Body of pancreas (tissue), 4 donors: Measurements from ENCODE around the gene OR12D3.

Experiments
- CTCF ChIP-seq, 7 experiments: fragments of 450-650 bp in 4 of 7; fragments of 200-600 bp in 3 of 7; sonication (generic) in 3 of 7; IDR thresholded peaks; one replicate each; pipeline ENCODE4 v1.5.1; 2016 to 2019; ENCODE audit warnings: antibody characterized with exemption in 7 of 7
- POLR2A ChIP-seq, 3 donors: fragments of 450-650 bp; IDR thresholded peaks; one replicate each; pipeline ENCODE4 v1.6.1; 2016; ENCODE audit warnings: antibody characterized with exemption in 3 of 3, mild to moderate bottlenecking in 2 of 3

- TF ChIP-seq CTCF (IDR thresholded peaks at IDR 0.05) (no peak), POLR2A (IDR thresholded peaks at IDR 0.05) (no peak)
Observed at GRCh38 chr6:29403801-29404200, 28.7 kb upstream of the OR12D3 start.
